Measurements from ENCODE around the gene FOXP1.

DNA sequence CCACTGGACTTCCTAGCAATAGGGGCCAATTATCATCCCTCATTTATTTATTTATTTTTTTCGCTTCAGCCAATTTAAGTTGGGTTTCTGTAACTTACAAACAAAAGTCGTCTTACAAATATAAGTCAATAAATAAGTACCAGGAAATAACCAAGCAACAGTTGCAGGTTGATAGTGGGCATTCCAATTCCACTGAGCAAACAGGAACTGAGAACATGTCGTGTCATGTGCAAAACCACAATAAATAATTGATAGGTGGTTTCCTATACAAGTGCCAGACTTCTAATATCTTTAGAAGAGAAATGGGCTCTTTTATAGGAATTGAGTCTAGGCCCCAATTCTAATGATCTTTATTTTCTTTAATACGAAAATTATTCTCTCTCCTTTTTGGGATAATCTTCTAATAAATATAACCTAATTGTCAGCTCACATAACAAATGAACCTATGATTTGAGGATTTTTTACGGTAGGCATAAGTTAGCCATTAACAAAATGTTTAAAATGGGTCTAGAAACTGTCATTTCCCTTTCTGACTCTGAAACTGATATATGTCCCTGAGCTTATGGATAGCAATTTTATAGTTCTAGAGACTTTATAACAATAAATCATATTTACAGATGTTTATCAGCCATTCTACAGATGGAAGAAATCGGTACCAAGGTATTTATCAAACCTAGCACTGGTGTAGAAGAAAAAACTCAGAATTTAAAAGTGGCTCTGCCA is 571.8 kb downstream of the FOXP1 start:
- no peak for TF ChIP-seq EZH2phosphoT487 (IDR thresholded peaks at IDR 0.05; ENCODE audit: borderline replicate concordance, low read length)
- TF ChIP-seq, protein P1, sequence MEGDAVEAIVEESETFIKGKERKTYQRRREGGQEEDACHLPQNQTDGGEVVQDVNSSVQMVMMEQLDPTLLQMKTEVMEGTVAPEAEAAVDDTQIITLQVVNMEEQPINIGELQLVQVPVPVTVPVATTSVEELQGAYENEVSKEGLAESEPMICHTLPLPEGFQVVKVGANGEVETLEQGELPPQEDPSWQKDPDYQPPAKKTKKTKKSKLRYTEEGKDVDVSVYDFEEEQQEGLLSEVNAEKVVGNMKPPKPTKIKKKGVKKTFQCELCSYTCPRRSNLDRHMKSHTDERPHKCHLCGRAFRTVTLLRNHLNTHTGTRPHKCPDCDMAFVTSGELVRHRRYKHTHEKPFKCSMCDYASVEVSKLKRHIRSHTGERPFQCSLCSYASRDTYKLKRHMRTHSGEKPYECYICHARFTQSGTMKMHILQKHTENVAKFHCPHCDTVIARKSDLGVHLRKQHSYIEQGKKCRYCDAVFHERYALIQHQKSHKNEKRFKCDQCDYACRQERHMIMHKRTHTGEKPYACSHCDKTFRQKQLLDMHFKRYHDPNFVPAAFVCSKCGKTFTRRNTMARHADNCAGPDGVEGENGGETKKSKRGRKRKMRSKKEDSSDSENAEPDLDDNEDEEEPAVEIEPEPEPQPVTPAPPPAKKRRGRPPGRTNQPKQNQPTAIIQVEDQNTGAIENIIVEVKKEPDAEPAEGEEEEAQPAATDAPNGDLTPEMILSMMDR (IDR thresholded peaks at IDR 0.05; ENCODE audit: low read depth, low read length, poor library complexity, severe bottlenecking): no peak
